BLaER1 (cell line): ENCODE results near the gene SORCS2.

ENCODE experiments used
- H3K27ac ChIP-seq: shearing (Covaris generic); formaldehyde crosslinking; 2 replicates; pipeline ENCODE4 v1.8.1; 2022
- H3K27me3 ChIP-seq: shearing (Covaris generic); formaldehyde crosslinking; 2 replicates; pipeline ENCODE4 v1.8.1; 2022
- H3K36me3 ChIP-seq: shearing (Covaris generic); formaldehyde crosslinking; 2 replicates; pipeline ENCODE4 v1.8.1; 2022
- H3K4me1 ChIP-seq: shearing (Covaris generic); formaldehyde crosslinking; 2 replicates; pipeline ENCODE4 v1.8.1; 2022
- H3K4me2 ChIP-seq: shearing (Covaris generic); formaldehyde crosslinking; 2 replicates; pipeline ENCODE4 v1.8.1; 2022
- H3K4me3 ChIP-seq: shearing (Covaris generic); formaldehyde crosslinking; 2 replicates; pipeline ENCODE4 v1.8.1; 2022
- H3K9ac ChIP-seq: shearing (Covaris generic); formaldehyde crosslinking; 2 replicates; pipeline ENCODE4 v1.8.1; 2022
- H3K9me3 ChIP-seq: shearing (Covaris generic); formaldehyde crosslinking; 2 replicates; pipeline ENCODE4 v1.8.1; 2022
- H4K20me1 ChIP-seq: shearing (Covaris generic); formaldehyde crosslinking; 2 replicates; pipeline ENCODE4 v1.8.1; 2022
- Cebpa-rat ChIP-seq: shearing (Covaris generic); IDR thresholded peaks from 2 replicates; pipeline ENCODE4 v1.8.1; 2022

SORCS2 gene

GRCh38 chr4:7402526-7402925, 210.2 kb downstream of the SORCS2 start:
- Histone ChIP-seq H3K27ac (no peak overlapping the region), H3K4me3 (no peak overlapping the region), H3K9ac (no peak overlapping the region), H3K4me1 (peaks cover 24% of the 10 kb centered on the region), H3K4me2 (no peak overlapping the region), H3K9me3 (peaks cover 27% of the 10 kb centered on the region), H4K20me1 (no peaks in the 10 kb centered on the region), H3K36me3 (no peaks in the 10 kb centered on the region), H3K27me3 (no peaks in the 10 kb centered on the region)
- no peak for TF ChIP-seq Cebpa-rat

- no peaks in the 10 kb centered on the region for H4K20me1 ChIP-seq
- TF ChIP-seq Cebpa-rat, result no peak
- H3K27me3 ChIP-seq, result no peaks in the 10 kb centered on the region
- H3K9me3 ChIP-seq, result peaks cover 30% of the 10 kb centered on the region
- H3K36me3 ChIP-seq, result no peaks in the 10 kb centered on the region
- no peak overlapping the region for H3K9ac ChIP-seq
- H3K27ac ChIP-seq, result no peak overlapping the region
- no peak overlapping the region for H3K4me3 ChIP-seq
- no peak overlapping the region for H3K4me2 ChIP-seq
- H3K4me1 ChIP-seq, result peaks cover 20% of the 10 kb centered on the region
Measured at GRCh38 chr4:7403001-7403400, 210.7 kb downstream of the SORCS2 start.

GRCh38 chr4:7408166-7408565, 215.8 kb downstream of the SORCS2 start:
- Histone ChIP-seq H3K4me1 (peaks cover 16% of the 10 kb centered on the region), H3K9me3 (peaks cover 48% of the 10 kb centered on the region)
- no peak for TF ChIP-seq Cebpa-rat

GRCh38 chr4:7410446-7410845, 218.1 kb downstream of the SORCS2 start:
- H3K4me3 ChIP-seq, result no peak overlapping the region

More at GRCh38 chr4:7408166-7408565, 215.8 kb downstream of the SORCS2 start:
- Histone ChIP-seq H3K4me3 (no peak overlapping the region), H3K9ac (no peak overlapping the region), H3K36me3 (peaks cover 9% of the 10 kb centered on the region; the same call in 1 of the 2 replicates), H4K20me1 (no peaks in the 10 kb centered on the region; the same call in 1 of the 2 replicates), H3K4me2 (no peak overlapping the region), H3K27me3 (no peaks in the 10 kb centered on the region), H3K27ac (no peak overlapping the region)

GRCh38 chr4:7411491-7411890, 219.2 kb downstream of the SORCS2 start:
- Histone ChIP-seq H3K36me3 (peaks cover 9% of the 10 kb centered on the region), H3K9me3 (peaks cover 29% of the 10 kb centered on the region), H3K4me2 (peak overlapping the region; percentile 56; the same call in 1 of the 2 replicates), H3K27ac (no peak overlapping the region), H3K4me3 (no peak overlapping the region), H4K20me1 (no peaks in the 10 kb centered on the region; the same call in 1 of the 2 replicates), H3K4me1 (peaks cover 32% of the 10 kb centered on the region), H3K27me3 (no peaks in the 10 kb centered on the region), H3K9ac (0 out of 2 replicates have a peak overlapping the region, but pooled peaks have one; percentile 38)
- TF ChIP-seq Cebpa-rat, result no peak

More at GRCh38 chr4:7410446-7410845, 218.1 kb downstream of the SORCS2 start:
- Histone ChIP-seq H3K4me2 (no peak overlapping the region), H3K9me3 (peaks cover 35% of the 10 kb centered on the region), H4K20me1 (no peaks in the 10 kb centered on the region; the same call in 1 of the 2 replicates), H3K36me3 (peaks cover 9% of the 10 kb centered on the region), H3K4me1 (peaks cover 22% of the 10 kb centered on the region), H3K9ac (no peak overlapping the region), H3K27me3 (no peaks in the 10 kb centered on the region), H3K27ac (no peak overlapping the region)
- TF ChIP-seq Cebpa-rat, result no peak

- Histone ChIP-seq H3K36me3 (peaks cover 9% of the 10 kb centered on the region), H3K27me3 (no peaks in the 10 kb centered on the region), H4K20me1 (peaks cover 4% of the 10 kb centered on the region; the same call in 1 of the 2 replicates), H3K4me2 (peak overlapping the region; percentile 56), H3K4me1 (peaks cover 38% of the 10 kb centered on the region), H3K27ac (no peak overlapping the region), H3K9ac (peak overlapping the region; percentile 38; the same call in 1 of the 2 replicates), H3K4me3 (no peak overlapping the region), H3K9me3 (peaks cover 26% of the 10 kb centered on the region)
- TF ChIP-seq Cebpa-rat, result no peak
Measured at GRCh38 chr4:7411896-7412553, 219.7 kb downstream of the SORCS2 start.

GRCh38 chr4:7412554-7412912, 220.2 kb downstream of the SORCS2 start:
- Histone ChIP-seq H3K27ac (no peak overlapping the region), H3K4me2 (peak overlapping the region; percentile 56), H3K4me3 (no peak overlapping the region), H3K9ac (no peak overlapping the region; the same call in 1 of the 2 replicates), H3K27me3 (no peaks in the 10 kb centered on the region), H3K4me1 (peaks cover 43% of the 10 kb centered on the region), H3K36me3 (peaks cover 9% of the 10 kb centered on the region), H3K9me3 (peaks cover 21% of the 10 kb centered on the region), H4K20me1 (peaks cover 10% of the 10 kb centered on the region; the same call in 1 of the 2 replicates)
- no peak for TF ChIP-seq Cebpa-rat

GRCh38 chr4:7414046-7414445, 221.7 kb downstream of the SORCS2 start:
- Histone ChIP-seq H3K9ac (no peak overlapping the region), H3K9me3 (peaks cover 15% of the 10 kb centered on the region), H3K4me2 (no peak overlapping the region), H3K4me1 (peaks cover 56% of the 10 kb centered on the region), H3K27me3 (no peaks in the 10 kb centered on the region), H4K20me1 (peaks cover 16% of the 10 kb centered on the region; the same call in 1 of the 2 replicates), H3K27ac (no peak overlapping the region), H3K4me3 (no peak overlapping the region), H3K36me3 (peaks cover 9% of the 10 kb centered on the region)
- TF ChIP-seq Cebpa-rat, result no peak

- no peaks in the 10 kb centered on the region for H3K27me3 ChIP-seq
- peaks cover 25% of the 10 kb centered on the region; the same call in 1 of the 2 replicates for H4K20me1 ChIP-seq
- no peak for TF ChIP-seq Cebpa-rat
- no peak overlapping the region for H3K9ac ChIP-seq
- no peak overlapping the region for H3K4me3 ChIP-seq
- peaks cover 65% of the 10 kb centered on the region for H3K4me1 ChIP-seq
- H3K4me2 ChIP-seq, result peak overlapping the region; percentile 4; the same call in 1 of the 2 replicates
- H3K9me3 ChIP-seq, result 0 out of 2 replicates have a peak, but pooled peaks cover 7% of the 10 kb centered on the region
- peaks cover under 1% of the 10 kb centered on the region; the same call in 1 of the 2 replicates for H3K36me3 ChIP-seq
- H3K27ac ChIP-seq, result no peak overlapping the region
Measured at GRCh38 chr4:7414736-7415510, 222.6 kb downstream of the SORCS2 start.
